ENCODE measurements around the gene CST5. TPM values are rescaled to one million over a fixed set of nuclear protein-coding genes. Genes with fewer than 3 reads are reported as not detected.
"Not testable (repeated sequence)": the region's sequence is repeated elsewhere in the genome, so short reads cannot be mapped to it uniquely, and the experiment has no call there.

CST5 gene
- total RNA-seq, 4 donors from 2014 or later: not detected

- Histone ChIP-seq H3K9me3 (no peaks in the 10 kb centered on the region), H3K27me3 (peaks cover 0 to 3% (median 0%) of the 10 kb centered on the region in 4 donors), H3K4me3 (no peak overlapping the region), H3K4me1 (peaks cover 4 to 18% (median 8%) of the 10 kb centered on the region in 3 donors), H3K36me3 (no peaks in the 10 kb centered on the region), H3K27ac (no peak overlapping the region)
- no peak for TF ChIP-seq CTCF (IDR thresholded peaks at IDR 0.05)
- TF ChIP-seq POLR2A (IDR thresholded peaks at IDR 0.05): no peak
- no peak for DNase-seq
- WGBS, 2 donors: 38% methylated on average over 1 of the region's 1 CpG; no CpG with 5 or more reads in 1 of the 2 donors
- intact Hi-C loops (cut with DNase I): no loop called here
Observed at GRCh38 chr20:23915844-23916243, 36.3 kb upstream of the CST5 start.

DNA sequence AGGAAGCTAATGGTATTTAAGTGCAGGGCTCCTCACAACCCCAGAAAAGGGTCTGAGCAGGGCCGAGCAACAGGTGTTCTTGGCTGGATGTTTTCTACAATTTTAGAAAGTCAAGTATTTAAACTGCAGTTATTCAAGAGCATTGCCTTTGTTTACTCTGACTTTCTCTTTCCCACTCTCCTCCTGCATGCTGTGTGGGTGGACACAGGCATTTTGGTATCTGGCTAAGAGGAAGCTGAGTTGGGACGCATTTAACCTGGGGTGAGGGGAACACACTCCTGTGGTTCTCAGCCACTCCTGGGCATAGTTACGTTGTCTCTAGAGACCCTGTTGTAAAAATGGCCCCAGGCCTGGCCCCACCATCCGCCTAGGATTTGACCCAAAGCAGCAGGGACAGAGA, 34.9 kb upstream of the CST5 start:
- peaks cover 0 to 17% (median 0%) of the 10 kb centered on the region in 4 donors for H3K27me3 ChIP-seq
- H3K27ac ChIP-seq; H3K9me3 ChIP-seq; H3K4me3 ChIP-seq; intact Hi-C loops (cut with DNase I); H3K36me3 ChIP-seq; DNase-seq; H3K4me1 ChIP-seq: not testable (repeated sequence)
- WGBS, 2 donors: 52 to 69% methylated on average over 2 to 3 of the region's 4 CpGs

- DNase-seq: no peak
- Histone ChIP-seq H3K4me1 (no peaks in the 10 kb centered on the region), H3K27me3 (peaks cover 0 to 20% (median 0%) of the 10 kb centered on the region in 4 donors), H3K27ac (no peak overlapping the region), H3K4me3 (no peak overlapping the region), H3K9me3 (peaks cover 0 to 5% (median 0%) of the 10 kb centered on the region in 3 donors), H3K36me3 (no peaks in the 10 kb centered on the region)
- intact Hi-C loops (cut with DNase I): no loop called here
- 40 to 100% methylated on average over 1 to 2 of the region's 4 CpGs for WGBS, 2 donors
- no peak for TF ChIP-seq CTCF (IDR thresholded peaks at IDR 0.05)
- TF ChIP-seq POLR2A (IDR thresholded peaks at IDR 0.05): no peak
Observed at GRCh38 chr20:23910210-23910609, 30.7 kb upstream of the CST5 start.

GRCh38 chr20:23909390-23909789, 29.8 kb upstream of the CST5 start:
- Histone ChIP-seq H3K4me1 (no peaks in the 10 kb centered on the region), H3K27me3 (peaks cover 0 to 20% (median 0%) of the 10 kb centered on the region in 4 donors), H3K36me3 (no peaks in the 10 kb centered on the region), H3K27ac (no peak overlapping the region), H3K9me3 (peaks cover 0 to 5% (median 0%) of the 10 kb centered on the region in 3 donors), H3K4me3 (no peak overlapping the region)
- intact Hi-C loops (cut with DNase I): no loop called here
- WGBS, 2 donors: 85% methylated on average over 2 of the region's 2 CpGs; no CpG with 5 or more reads in 1 of the 2 donors
- no peak for TF ChIP-seq CTCF (IDR thresholded peaks at IDR 0.05)
- no peak for TF ChIP-seq POLR2A (IDR thresholded peaks at IDR 0.05)
- DNase-seq: no peak

- Histone ChIP-seq H3K4me3 (no peak overlapping the region), H3K36me3 (no peaks in the 10 kb centered on the region), H3K9me3 (peaks cover 0 to 5% (median 0%) of the 10 kb centered on the region in 3 donors), H3K27me3 (peaks cover 0 to 20% (median 0%) of the 10 kb centered on the region in 4 donors), H3K27ac (no peak overlapping the region), H3K4me1 (no peaks in the 10 kb centered on the region)
- DNase-seq: no peak
- intact Hi-C loops (cut with DNase I): no loop called here
- 14 to 15% methylated on average over 1 of the region's 1 CpG for WGBS, 2 donors
- TF ChIP-seq CTCF (IDR thresholded peaks at IDR 0.05) (no peak), POLR2A (IDR thresholded peaks at IDR 0.05) (no peak)
Observed at GRCh38 chr20:23907579-23907978, 28.0 kb upstream of the CST5 start.

DNA sequence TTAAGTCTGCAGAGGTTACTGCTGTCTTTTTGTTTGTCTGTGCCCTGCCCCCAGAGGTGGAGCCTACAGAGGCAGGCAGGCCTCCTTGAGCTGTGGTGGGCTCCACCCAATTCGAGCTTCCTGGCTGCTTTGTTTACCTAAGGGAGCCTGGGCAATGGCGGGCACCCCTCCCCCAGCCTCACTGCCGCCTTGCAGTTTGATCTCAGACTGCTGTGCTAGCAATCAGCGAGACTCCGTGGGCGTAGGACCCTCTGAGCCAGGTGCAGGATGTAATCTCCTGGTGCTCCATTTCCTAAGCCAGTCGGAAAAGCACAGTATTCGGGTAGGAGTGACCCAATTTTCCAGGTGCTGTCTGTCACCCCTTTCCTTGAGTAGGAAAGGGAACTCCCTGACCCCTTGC, 22.8 kb upstream of the CST5 start:
- H3K36me3 ChIP-seq; H3K4me3 ChIP-seq; intact Hi-C loops (cut with DNase I); DNase-seq; H3K27me3 ChIP-seq; H3K27ac ChIP-seq; H3K9me3 ChIP-seq; H3K4me1 ChIP-seq: not testable (repeated sequence)
- 75% methylated on average over 1 of the region's 8 CpGs; no CpG with 5 or more reads in 1 of the 2 donors for WGBS, 2 donors

- H3K36me3 ChIP-seq; DNase-seq; H3K4me1 ChIP-seq; H3K4me3 ChIP-seq; H3K27ac ChIP-seq; H3K9me3 ChIP-seq; intact Hi-C loops (cut with DNase I); H3K27me3 ChIP-seq: not testable (repeated sequence)
- 83 to 93% methylated on average over 4 of the region's 4 CpGs for WGBS, 2 donors
Observed at GRCh38 chr20:23890867-23891266, 11.3 kb upstream of the CST5 start.
